H9 (cell line): ENCODE measurements around the gene MECP2. TPM values are rescaled to one million over a fixed set of nuclear protein-coding genes. Genes with fewer than 3 reads are reported as not detected.

Source experiments
- DNase-seq: peaks from one replicate; pipeline ENCODE4 v3.0.0-alpha.2; 2017
- H2AFZ ChIP-seq: one replicate; pipeline ENCODE4 v1.6.1; 2013; ENCODE audit warnings: mild to moderate bottlenecking, low read length, control low read depth, moderate library complexity
- H2AK5ac ChIP-seq: 2 replicates; pipeline ENCODE4 v1.6.1; 2013; ENCODE audit warnings: low read length, control low read depth, mixed read lengths; ENCODE audit not compliant: insufficient read length
- H2BK120ac ChIP-seq: one replicate; pipeline ENCODE4 v1.6.1; 2013; ENCODE audit warnings: low read depth, mild to moderate bottlenecking, low read length, control low read depth, inconsistent platforms; ENCODE audit not compliant: poor library complexity, severe bottlenecking
- H2BK12ac ChIP-seq: 2 replicates; pipeline ENCODE4 v1.6.1; 2013; ENCODE audit warnings: low read length, control low read depth, mixed read lengths, low read depth; ENCODE audit not compliant: insufficient read length
- H2BK15ac ChIP-seq: 2 replicates; pipeline ENCODE4 v1.6.1; 2013; ENCODE audit warnings: low read depth, low read length, control low read depth
- H2BK20ac ChIP-seq: one replicate; pipeline ENCODE4 v1.6.1; 2013; ENCODE audit warnings: low read depth, mild to moderate bottlenecking, low read length, control low read depth, inconsistent platforms; ENCODE audit not compliant: poor library complexity, severe bottlenecking
- H2BK5ac ChIP-seq: 2 replicates; pipeline ENCODE4 v1.6.1; 2013; ENCODE audit warnings: low read length, control low read depth, mixed read lengths; ENCODE audit not compliant: insufficient read length
- H3K14ac ChIP-seq: 2 replicates; pipeline ENCODE4 v1.6.1; 2013; ENCODE audit warnings: low read length, control low read depth; ENCODE audit not compliant: insufficient read depth
- H3K18ac ChIP-seq: 2 replicates; pipeline ENCODE4 v1.6.1; 2013; ENCODE audit warnings: low read depth, mild to moderate bottlenecking, mixed read lengths, low read length, control low read depth; ENCODE audit not compliant: insufficient read length
- H3K23ac ChIP-seq: 2 replicates; pipeline ENCODE4 v1.6.1; 2013; ENCODE audit warnings: low read length, control low read depth, mixed read lengths, low read depth; ENCODE audit not compliant: insufficient read length
- H3K23me2 ChIP-seq: 2 replicates; pipeline ENCODE4 v1.6.1; 2013; ENCODE audit warnings: low read depth, mild to moderate bottlenecking, mixed read lengths, low read length, control low read depth; ENCODE audit not compliant: insufficient read length, poor library complexity, severe bottlenecking
- H3K27ac ChIP-seq: 2 replicates; pipeline ENCODE4 v1.5.1; 2013; ENCODE audit warnings: low read length, control low read depth, mixed read lengths, low read depth; ENCODE audit not compliant: insufficient read length
- H3K27me3 ChIP-seq: 2 replicates; pipeline ENCODE4 v1.6.1; 2013; ENCODE audit warnings: low read length, control low read depth, inconsistent platforms; ENCODE audit not compliant: insufficient read depth
- H3K4ac ChIP-seq: 2 replicates; pipeline ENCODE4 v1.6.1; 2013; ENCODE audit warnings: low read depth, mild to moderate bottlenecking, control low read depth, inconsistent platforms, low read length, moderate library complexity
- H3K4me1 ChIP-seq: 2 replicates; pipeline ENCODE4 v1.6.1; 2013; ENCODE audit warnings: low read length, control low read depth, inconsistent platforms; ENCODE audit not compliant: insufficient read depth
- H3K4me2 ChIP-seq: 2 replicates; pipeline ENCODE4 v1.6.1; 2013; ENCODE audit warnings: low read length, control low read depth, mixed read lengths; ENCODE audit not compliant: insufficient read length, insufficient read depth
- H3K56ac ChIP-seq: 2 replicates; pipeline ENCODE4 v1.6.1; 2013; ENCODE audit warnings: low read depth, mild to moderate bottlenecking, mixed read lengths, low read length, control low read depth; ENCODE audit not compliant: insufficient read length
- H3K79me1 ChIP-seq: 2 replicates; pipeline ENCODE4 v1.6.1; 2013; ENCODE audit warnings: low read depth, mild to moderate bottlenecking, moderate library complexity, low read length, control low read depth, inconsistent platforms; ENCODE audit not compliant: insufficient read depth, poor library complexity, severe bottlenecking
- H3K79me2 ChIP-seq: 2 replicates; pipeline ENCODE4 v1.6.1; 2013; ENCODE audit warnings: low read length, control low read depth, inconsistent platforms; ENCODE audit not compliant: insufficient read depth
- H3K9ac ChIP-seq: 2 replicates; pipeline ENCODE4 v1.6.1; 2013; ENCODE audit warnings: low read length, control low read depth, mixed read lengths; ENCODE audit not compliant: insufficient read length; ENCODE audit errors: extremely low read depth
- H3K9me3 ChIP-seq: one replicate; pipeline ENCODE4 v1.6.1; 2013; ENCODE audit warnings: low read depth, low read length, inconsistent platforms; ENCODE audit not compliant: control insufficient read depth
- H3T11ph ChIP-seq: one replicate; pipeline ENCODE4 v1.6.1; 2013; ENCODE audit warnings: mild to moderate bottlenecking, low read length, control low read depth, inconsistent platforms
- H4K20me1 ChIP-seq: one replicate; pipeline ENCODE4 v1.6.1; 2013; ENCODE audit not compliant: control insufficient read depth, insufficient read length, insufficient read depth
- H4K5ac ChIP-seq: 2 replicates; pipeline ENCODE4 v1.6.1; 2013; ENCODE audit warnings: low read depth, mild to moderate bottlenecking, mixed read lengths, low read length, control low read depth; ENCODE audit not compliant: insufficient read length
- H4K8ac ChIP-seq: replicated peaks from 2 replicates; pipeline ENCODE4 v1.6.1; 2013; ENCODE audit warnings: low read length, control low read depth, mixed read lengths, low read depth; ENCODE audit not compliant: insufficient read length
- H4K91ac ChIP-seq: 2 replicates; pipeline ENCODE4 v1.6.1; 2013; ENCODE audit warnings: low read depth, mild to moderate bottlenecking, moderate library complexity, mixed read lengths, low read length, control low read depth; ENCODE audit not compliant: insufficient read length
- H3K27ac Mint-ChIP-seq, 3 experiments: 2 replicates in 2 of 3; 3 replicates in 1 of 3; pipeline ENCODE4 v1.8.0; 2020 to 2021; ENCODE audit warnings: mixed read lengths in 3 of 3, mild to moderate bottlenecking in 1 of 3, moderate library complexity in 1 of 3
- H3K27me3 Mint-ChIP-seq: 2 replicates; pipeline ENCODE4 v1.8.0; 2021; ENCODE audit warnings: low read depth, mild to moderate bottlenecking, moderate library complexity, mixed read lengths
- H3K36me3 Mint-ChIP-seq, 3 experiments: 2 replicates in 2 of 3; 3 replicates in 1 of 3; pipeline ENCODE4 v1.8.0; 2020 to 2021; ENCODE audit warnings: low read depth in 3 of 3, mixed read lengths in 3 of 3; ENCODE audit not compliant: insufficient read depth in 1 of 3
- H3K4me1 Mint-ChIP-seq, 2 experiments: 2 replicates each; pipeline ENCODE4 v1.8.0; 2020; ENCODE audit warnings: mixed read lengths in 2 of 2
- H3K4me3 Mint-ChIP-seq, 2 experiments: 2 replicates in 1 of 2; 3 replicates in 1 of 2; pipeline ENCODE4 v1.8.0; 2020 to 2021; ENCODE audit warnings: mild to moderate bottlenecking in 2 of 2, mixed read lengths in 2 of 2, moderate library complexity in 1 of 2
- H3K9me3 Mint-ChIP-seq, 2 experiments: 2 replicates in 1 of 2; 3 replicates in 1 of 2; pipeline ENCODE4 v1.8.0; 2020; ENCODE audit warnings: mild to moderate bottlenecking in 2 of 2, mixed read lengths in 2 of 2, moderate library complexity in 1 of 2
- CTCF ChIP-seq: fragments of 200-600 bp; sonication (generic); conservative IDR thresholded peaks from 3 replicates; pipeline ENCODE4 v1.8.0; 2021; ENCODE audit warnings: antibody characterized with exemption, mild to moderate bottlenecking
- WGBS: extraction: QIAGEN DNeasy Blood & Tissue Kit; methylation state at CpG from one replicate; pipeline ENCODE4 v1.1.7; 2013; ENCODE audit warnings: missing lambda C conversion rate, low lambda C conversion rate, mixed read lengths; ENCODE audit not compliant: insufficient read length; ENCODE audit errors: extremely low coverage; 5-methylcytosine and 5-hydroxymethylcytosine counted together
- total RNA-seq: library from RNA; stranded (reverse); gene quantifications from 2 replicates; pipeline ENCODE4 v1.2.1, GENCODE V29; 2021

Gene MECP2
- total RNA-seq, 1 experiment from 2014 or later: 32.2 TPM

- Mint-ChIP-seq H3K27ac (peak overlapping the region in 1 of 3 experiments; percentile 24; a peak in 1 of 7 replicates), H3K9me3 (peaks cover 64 to 67% of the 10 kb centered on the region in 2 experiments), H3K27me3 (no peaks in the 10 kb centered on the region; the same call in 1 of the 2 replicates), H3K4me1 (no peaks in the 10 kb centered on the region; a peak in 1 of 4 replicates), H3K36me3 (peaks cover 14 to 48% (median 42%) of the 10 kb centered on the region in 3 experiments), H3K4me3 (no peak overlapping the region)
- DNase-seq: no peak
- Histone ChIP-seq H4K91ac (no peak overlapping the region), H2BK120ac (no peak overlapping the region), H2BK12ac (no peak overlapping the region), H3K9me3 (peaks cover 21% of the 10 kb centered on the region), H3K4me1 (no peaks in the 10 kb centered on the region), H3K23me2 (no peaks in the 10 kb centered on the region), H3K4me2 (no peak overlapping the region), H2BK5ac (no peak overlapping the region), H3K9ac (no peak overlapping the region), H3K27me3 (no peaks in the 10 kb centered on the region), H3K27ac (no peak overlapping the region), H3K4ac (no peak overlapping the region), H2AFZ (no peak overlapping the region), H3T11ph (no peak overlapping the region), H4K5ac (no peak overlapping the region), H3K56ac (no peak overlapping the region), H3K18ac (no peak overlapping the region), H3K79me2 (no peaks in the 10 kb centered on the region), H2BK20ac (no peak overlapping the region), H2AK5ac (no peak overlapping the region), H2BK15ac (no peak overlapping the region), H3K23ac (no peak overlapping the region), H3K14ac (no peak overlapping the region), H4K20me1 (no peaks in the 10 kb centered on the region), H4K8ac (no peak overlapping the region), H3K79me1 (no peaks in the 10 kb centered on the region)
- no peak for TF ChIP-seq CTCF
- no CpG with 5 or more reads among the region's 4 CpGs for WGBS
Observed at GRCh38 chrX:154008521-154008920, 89.0 kb downstream of the MECP2 start.
